IMR-90 (cell line): Measurements from ENCODE around the gene LCNL1. TPM values are rescaled to one million over a fixed set of nuclear protein-coding genes. Genes with fewer than 3 reads are reported as not detected.

Source experiments
- ATAC-seq: fragments of 200-7000 bp; cut with Tn5 transposase; 2 replicates; pipeline ENCODE4 v1.9.1; 2020; ENCODE audit warnings: low read depth, mild to moderate bottlenecking, moderate library complexity
- BruUV-seq: library from RNA; stranded (reverse); fragments of 400-500 nt; replicated peaks from 2 replicates; lab custom pipeline; 2021; lab: Mats Ljungman, UMichigan
- CTCF ChIA-PET: fragments of 300-600 bp; formaldehyde crosslinking; extraction: SDS; loops from one replicate; lab custom pipeline; 2021; ENCODE audit warnings: antibody characterized with exemption; lab: Yijun Ruan, JAX
- POLR2A ChIA-PET: fragments of 300-600 bp; sonication (Branson Sonifier 250); formaldehyde crosslinking; loops from one replicate; lab custom pipeline; 2022; ENCODE audit warnings: antibody characterized with exemption; ENCODE audit not compliant: unreplicated experiment; lab: Charles Lee
- DNase-seq: peaks from one replicate; pipeline ENCODE4 v3.0.0; 2013
- H2AFZ ChIP-seq: replicated peaks from 2 replicates; pipeline ENCODE3; 2013; ENCODE audit warnings: low read length, mild to moderate bottlenecking; ENCODE audit not compliant: poor library complexity
- H2AK5ac ChIP-seq: 2 replicates; pipeline ENCODE4 v1.6.1; 2013; ENCODE audit warnings: low read depth, low read length, inconsistent platforms
- H2AK9ac ChIP-seq: replicated peaks from 2 replicates; pipeline ENCODE3; 2013; ENCODE audit warnings: mild to moderate bottlenecking, low read depth, low read length, moderate library complexity; ENCODE audit not compliant: poor library complexity
- H2BK120ac ChIP-seq: 2 replicates; pipeline ENCODE4 v1.6.1; 2013; ENCODE audit warnings: low read depth, low read length, inconsistent platforms
- H2BK15ac ChIP-seq: 3 replicates; pipeline ENCODE4 v1.6.1; 2013; ENCODE audit warnings: low read depth, low read length, inconsistent platforms
- H2BK20ac ChIP-seq: 2 replicates; pipeline ENCODE4 v1.6.1; 2013; ENCODE audit warnings: low read depth, mild to moderate bottlenecking, inconsistent platforms, low read length, moderate library complexity
- H2BK5ac ChIP-seq: 2 replicates; pipeline ENCODE4 v1.6.1; 2013; ENCODE audit warnings: mild to moderate bottlenecking, low read depth, low read length, inconsistent platforms; ENCODE audit not compliant: poor library complexity, severe bottlenecking
- H3K14ac ChIP-seq: replicated peaks from 2 replicates; pipeline ENCODE4 v1.6.1; 2013; ENCODE audit warnings: low read depth, low read length, inconsistent platforms
- H3K18ac ChIP-seq: 2 replicates; pipeline ENCODE4 v1.6.1; 2013; ENCODE audit warnings: low read depth, low read length, control low read depth
- H3K23ac ChIP-seq: 2 replicates; pipeline ENCODE4 v1.6.1; 2013; ENCODE audit warnings: low read depth, low read length, inconsistent platforms
- H3K27ac ChIP-seq: 2 replicates; pipeline ENCODE4 v1.5.1; 2013; ENCODE audit warnings: mild to moderate bottlenecking, control low read depth, low read length; ENCODE audit not compliant: insufficient read depth
- H3K27me3 ChIP-seq: 2 replicates; pipeline ENCODE4 v1.6.1; 2013; ENCODE audit warnings: low read length; ENCODE audit not compliant: control insufficient read depth, insufficient read depth
- H3K36me3 ChIP-seq: 2 replicates; pipeline ENCODE4 v1.6.1; 2013; ENCODE audit warnings: low read length, mixed read lengths; ENCODE audit not compliant: control insufficient read depth, insufficient read depth
- H3K4ac ChIP-seq: 2 replicates; pipeline ENCODE4 v1.6.1; 2013; ENCODE audit warnings: low read depth, low read length, inconsistent platforms
- H3K4me1 ChIP-seq: 2 replicates; pipeline ENCODE4 v1.6.1; 2013; ENCODE audit warnings: low read length, mixed read lengths; ENCODE audit not compliant: control insufficient read depth, insufficient read depth
- H3K4me2 ChIP-seq: 2 replicates; pipeline ENCODE4 v1.6.1; 2013; ENCODE audit warnings: low read depth, mild to moderate bottlenecking, control low read depth, low read length, moderate library complexity
- H3K4me3 ChIP-seq: 2 replicates; pipeline ENCODE4 v1.5.1; 2013; ENCODE audit warnings: low read depth, mild to moderate bottlenecking, control low read depth, low read length, moderate library complexity; ENCODE audit not compliant: insufficient read depth
- H3K56ac ChIP-seq: 2 replicates; pipeline ENCODE4 v1.6.1; 2013; ENCODE audit warnings: low read length, inconsistent platforms; ENCODE audit not compliant: insufficient read depth; ENCODE audit errors: extremely low read depth
- H3K79me1 ChIP-seq, 2 experiments: 2 replicates each; pipeline ENCODE4 v1.6.1; 2013; ENCODE audit warnings: low read length in 2 of 2, inconsistent platforms in 1 of 2, low read depth in 1 of 2
- H3K9ac ChIP-seq: 2 replicates; pipeline ENCODE4 v1.6.1; 2013; ENCODE audit warnings: low read depth, low read length, control low read depth
- H3K9me1 ChIP-seq: 2 replicates; pipeline ENCODE4 v1.6.1; 2013; ENCODE audit warnings: low read length, inconsistent platforms; ENCODE audit not compliant: insufficient read depth
- H3K9me3 ChIP-seq: 2 replicates; pipeline ENCODE4 v1.6.1; 2013; ENCODE audit warnings: low read length; ENCODE audit not compliant: control insufficient read depth, insufficient read depth
- H4K20me1 ChIP-seq: 2 replicates; pipeline ENCODE4 v1.6.1; 2013; ENCODE audit warnings: low read length, inconsistent platforms; ENCODE audit not compliant: insufficient read depth
- H4K5ac ChIP-seq: 2 replicates; pipeline ENCODE4 v1.6.1; 2013; ENCODE audit warnings: mild to moderate bottlenecking, low read depth, low read length, control low read depth
- H4K8ac ChIP-seq, 2 experiments: 2 replicates each; pipeline ENCODE4 v1.6.1; 2013; ENCODE audit warnings: low read depth in 2 of 2, low read length in 2 of 2, control low read depth in 1 of 2, inconsistent platforms in 1 of 2
- H4K91ac ChIP-seq: 2 replicates; pipeline ENCODE4 v1.6.1; 2013; ENCODE audit warnings: low read depth, low read length, inconsistent platforms; ENCODE audit not compliant: insufficient read depth
- CEBPB ChIP-seq: IDR thresholded peaks from 2 replicates; pipeline ENCODE4 v1.6.1; 2012; ENCODE audit warnings: low read depth, low read length, improper control_type of control experiment
- FOS ChIP-seq: fragments of 150-350 bp; IDR thresholded peaks from 2 replicates; pipeline ENCODE4 v1.6.1; 2016; ENCODE audit warnings: low read depth, low read length
- MAZ ChIP-seq: IDR thresholded peaks from 2 replicates; pipeline ENCODE4 v1.6.1; 2012; ENCODE audit warnings: low read depth, mild to moderate bottlenecking, low read length, improper control_type of control experiment, moderate library complexity, borderline replicate concordance
- MXI1 ChIP-seq: IDR thresholded peaks from 2 replicates; pipeline ENCODE4 v1.6.1; 2012; ENCODE audit warnings: low read depth, mild to moderate bottlenecking, low read length, moderate library complexity, borderline replicate concordance
- WGBS, 2 experiments: methylation state at CpG; one replicate each; pipeline versions ENCODE4 v1.1.5 to v1.1.7; 2013; ENCODE audit warnings: missing lambda C conversion rate in 2 of 2; ENCODE audit not compliant: insufficient read length in 1 of 2; ENCODE audit errors: extremely low coverage in 2 of 2; 5-methylcytosine and 5-hydroxymethylcytosine counted together
- dilution Hi-C: fragments of 300-500 bp; cut with HindIII; formaldehyde crosslinking; loops from one replicate; pipeline ENCODE4 v1.14.3; 2018; ENCODE audit warnings: low sequenced_read_pairs; ENCODE audit not compliant: unreplicated experiment
- in situ Hi-C: fragments of 300-500 bp; cut with MboI; formaldehyde crosslinking; loops from 3 replicates; pipeline ENCODE4 v1.14.3; 2019; ENCODE audit warnings: low sequenced_read_pairs, inconsistent platforms, mixed read lengths
- intact Hi-C: fragments of 100-400 bp; cut with micrococcal nuclease; formaldehyde crosslinking; loops from 2 replicates; pipeline ENCODE4 v1.10.0; 2022
- polyA plus RNA-seq, 3 experiments: library from polyadenylated mRNA; depleted of rRNA; stranded (reverse); fragments of >200 nt; gene quantifications; 2 replicates each; pipeline ENCODE4 v1.2.3, GENCODE V29; 2012; ENCODE audit warnings: low replicate concordance in 1 of 3
- total RNA-seq: library from RNA; depleted of rRNA; stranded (reverse); fragments of >200 nt; gene quantifications from 2 replicates; pipeline ENCODE4 v1.2.3, GENCODE V29; 2012

The LCNL1 gene
- total and polyA plus RNA-seq, 2 of the 4 experiments (the other 2 are of a cell fraction), result 0.15 TPM; not detected in 1

DNA sequence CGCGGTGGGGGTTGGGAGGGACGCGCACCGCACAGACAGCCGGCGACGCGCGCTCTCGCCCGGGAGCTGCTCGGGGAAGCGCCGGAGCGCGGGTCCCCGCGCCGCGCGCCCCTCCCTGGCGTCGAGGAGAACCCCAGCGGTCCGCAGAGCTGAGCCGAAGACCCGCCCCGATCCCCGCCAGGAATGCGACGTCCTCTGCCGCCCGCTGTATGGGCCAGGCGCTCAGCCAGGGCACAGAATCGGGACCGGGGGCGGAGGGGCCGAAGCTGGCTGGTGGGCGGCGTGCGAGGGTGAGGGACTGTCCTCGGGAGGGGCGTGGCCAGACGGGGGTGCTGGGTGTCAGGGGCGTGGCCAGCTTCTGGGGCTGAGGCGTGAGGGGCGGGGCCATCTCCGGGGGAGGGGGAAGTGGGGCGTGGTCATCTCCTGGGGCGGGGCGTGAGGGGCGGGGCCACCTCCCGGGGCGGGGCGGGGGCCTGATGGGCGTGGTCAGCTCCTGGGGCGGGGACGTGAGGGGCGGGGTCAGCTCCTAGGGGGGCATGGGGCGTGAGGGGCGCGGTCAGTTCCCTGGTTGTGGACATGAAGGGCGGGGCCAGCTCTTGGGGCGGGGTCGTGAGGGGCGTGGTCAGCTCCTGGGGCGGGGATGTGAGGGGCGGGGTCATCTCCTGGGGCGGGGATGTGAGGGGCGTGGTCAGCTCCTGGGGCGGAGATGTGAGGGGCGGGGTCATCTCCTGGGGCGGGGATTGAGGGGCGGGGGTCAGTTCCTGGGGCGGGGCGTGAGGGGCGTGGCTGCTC, 4.5 kb upstream of the LCNL1 start:
- no peak overlapping the region for H4K5ac ChIP-seq
- intact Hi-C loops (no loop called here), dilution Hi-C loops (no loop called here), in situ Hi-C loops (no loop called here)
- H3K4me3 ChIP-seq, result peak overlapping the region; percentile 60
- 2% methylated on average over 10 of the region's 78 CpGs; no CpG with 5 or more reads in 1 of the 2 experiments for WGBS, 2 experiments
- peak overlapping the region; percentile 87 for H3K4me2 ChIP-seq
- peaks cover 13% of the 10 kb centered on the region; the same call in 1 of the 2 replicates for H3K27me3 ChIP-seq
- ATAC-seq, result peak; percentile 77
- no peaks in the 10 kb centered on the region for H3K9me3 ChIP-seq
- H4K8ac ChIP-seq, result peak overlapping the region; percentile 27 to 58; a peak in 2 of 4 replicates
- DNase-seq, result peak; percentile 25
- H2AK9ac ChIP-seq, result no peak overlapping the region
- H3K23ac ChIP-seq, result no peak overlapping the region; the same call in 1 of the 2 replicates
- H3K79me1 ChIP-seq, result no peaks in the 10 kb centered on the region
- H2BK5ac ChIP-seq, result no peak overlapping the region
- no peak overlapping the region for H3K14ac ChIP-seq
- H2BK120ac ChIP-seq, result peak overlapping the region; percentile 10; the same call in 1 of the 2 replicates
- ChIA-PET POLR2A (interaction anchor here (0.6 kb wide), 1 partner anchor 54 kb away, joined by 4 read pairs; no protein-coding TSS in a partner anchor), CTCF (interaction anchor here (0.9 kb wide), 1 partner anchor 57 kb away, joined by 3 read pairs; no protein-coding TSS in a partner anchor)
- no TSS peak for BruUV-seq
- no peaks in the 10 kb centered on the region for H3K36me3 ChIP-seq
- H4K91ac ChIP-seq, result no peak overlapping the region
- H3K4ac ChIP-seq, result 0 out of 2 replicates have a peak overlapping the region, but pooled peaks have one; percentile 24
- no peaks in the 10 kb centered on the region for H4K20me1 ChIP-seq
- peak overlapping the region; percentile 12; the same call in 1 of the 2 replicates for H3K27ac ChIP-seq
- no peak overlapping the region for H2BK15ac ChIP-seq
- no peak overlapping the region; the same call in 1 of the 2 replicates for H3K18ac ChIP-seq
- peaks cover 7% of the 10 kb centered on the region; the same call in 1 of the 2 replicates for H3K4me1 ChIP-seq
- no peak overlapping the region for H2BK20ac ChIP-seq
- H3K56ac ChIP-seq, result no peak overlapping the region
- TF ChIP-seq MXI1, result no peak
- peak; percentile 15; the same call in 1 of the 2 replicates for TF ChIP-seq MAZ
- TF ChIP-seq CEBPB, result no peak
- no peak for TF ChIP-seq FOS
- H2AK5ac ChIP-seq, result no peak overlapping the region
- no peaks in the 10 kb centered on the region for H3K9me1 ChIP-seq
- peak overlapping the region; percentile 48; the same call in 1 of the 2 replicates for H3K9ac ChIP-seq
- H2AFZ ChIP-seq, result peak overlapping the region; percentile 89
